ENCODE measurements around the gene SEMA3B.

Gene SEMA3B

GRCh38 chr3:50324351-50325112, 55.6 kb downstream of the SEMA3B start:
- no peak overlapping the region for H3K4me3 ChIP-seq (ENCODE audit: low read depth, low read length)
- peak; percentile 87 for DNase-seq (ENCODE audit: low read depth)
- TF ChIP-seq, protein P1, sequence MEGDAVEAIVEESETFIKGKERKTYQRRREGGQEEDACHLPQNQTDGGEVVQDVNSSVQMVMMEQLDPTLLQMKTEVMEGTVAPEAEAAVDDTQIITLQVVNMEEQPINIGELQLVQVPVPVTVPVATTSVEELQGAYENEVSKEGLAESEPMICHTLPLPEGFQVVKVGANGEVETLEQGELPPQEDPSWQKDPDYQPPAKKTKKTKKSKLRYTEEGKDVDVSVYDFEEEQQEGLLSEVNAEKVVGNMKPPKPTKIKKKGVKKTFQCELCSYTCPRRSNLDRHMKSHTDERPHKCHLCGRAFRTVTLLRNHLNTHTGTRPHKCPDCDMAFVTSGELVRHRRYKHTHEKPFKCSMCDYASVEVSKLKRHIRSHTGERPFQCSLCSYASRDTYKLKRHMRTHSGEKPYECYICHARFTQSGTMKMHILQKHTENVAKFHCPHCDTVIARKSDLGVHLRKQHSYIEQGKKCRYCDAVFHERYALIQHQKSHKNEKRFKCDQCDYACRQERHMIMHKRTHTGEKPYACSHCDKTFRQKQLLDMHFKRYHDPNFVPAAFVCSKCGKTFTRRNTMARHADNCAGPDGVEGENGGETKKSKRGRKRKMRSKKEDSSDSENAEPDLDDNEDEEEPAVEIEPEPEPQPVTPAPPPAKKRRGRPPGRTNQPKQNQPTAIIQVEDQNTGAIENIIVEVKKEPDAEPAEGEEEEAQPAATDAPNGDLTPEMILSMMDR (conservative IDR thresholded peaks at IDR 0.05; ENCODE audit: low read depth, low read length) = peak; percentile 93

DNA sequence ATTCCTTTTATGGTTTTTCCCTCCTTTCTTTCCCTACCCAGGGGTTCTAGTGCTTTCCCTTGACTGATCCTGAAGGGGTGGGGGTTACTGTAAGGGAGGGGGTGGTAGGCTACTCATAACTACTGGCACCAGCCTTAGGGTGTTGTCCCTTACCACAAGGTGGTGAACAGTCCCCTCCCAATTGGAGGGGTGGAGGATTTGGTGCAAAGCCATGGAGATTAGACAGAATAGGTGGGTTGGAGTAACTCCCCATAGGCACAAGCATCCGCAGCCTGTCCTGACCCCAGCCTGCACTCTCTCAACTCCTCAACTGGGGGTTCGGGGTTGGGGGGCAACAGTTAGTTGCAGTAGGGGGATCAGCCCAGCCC, 56.1 kb downstream of the SEMA3B start:
- no peak overlapping the region for H3K4me3 ChIP-seq (ENCODE audit: low read depth, low read length)
- TF ChIP-seq, protein P1 (conservative IDR thresholded peaks at IDR 0.05; ENCODE audit: low read depth, low read length) = no peak
- DNase-seq (ENCODE audit: low read depth) = no peak

DNA sequence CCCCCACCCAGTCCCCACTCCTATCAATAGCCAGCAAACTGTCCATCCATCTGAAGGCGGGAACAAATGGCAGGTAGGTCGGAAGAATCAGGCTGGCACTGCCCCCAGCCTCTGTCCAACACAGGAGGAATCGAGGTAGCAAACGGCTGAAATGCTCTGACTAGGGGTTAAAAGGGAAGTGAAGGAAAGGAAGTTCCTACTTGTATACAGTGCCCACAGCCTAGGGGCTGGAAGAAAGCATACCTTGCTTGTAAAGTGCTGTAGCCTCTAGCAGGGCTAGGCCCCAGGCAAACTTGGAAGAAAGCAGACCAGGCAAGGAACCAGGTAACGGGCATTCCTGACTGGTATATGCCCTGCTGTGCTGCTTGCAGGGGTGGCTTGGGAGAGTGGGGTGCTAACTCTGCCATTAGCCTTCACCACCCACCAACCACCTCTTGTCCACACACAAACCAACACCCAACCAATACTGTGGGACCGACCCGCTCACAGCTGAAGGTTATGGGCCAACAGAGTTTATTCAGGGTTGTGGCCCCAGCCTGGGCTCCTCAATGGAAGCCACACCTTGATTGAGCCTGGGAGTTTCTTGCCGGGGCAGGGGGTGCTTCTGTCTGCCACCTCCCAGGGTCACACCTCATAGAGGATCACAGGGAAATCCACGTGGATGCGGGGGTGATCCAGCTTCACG, 56.7 kb downstream of the SEMA3B start:
- no peak for DNase-seq (ENCODE audit: low read depth)
- TF ChIP-seq, protein P1 (conservative IDR thresholded peaks at IDR 0.05; ENCODE audit: low read depth, low read length) = no peak
- H3K4me3 ChIP-seq (ENCODE audit: low read depth, low read length) = no peak overlapping the region

- TF ChIP-seq, protein P1 (conservative IDR thresholded peaks at IDR 0.05; ENCODE audit: low read depth, low read length) = no peak
- no peak for DNase-seq (ENCODE audit: low read depth)
- no peak overlapping the region for H3K4me3 ChIP-seq (ENCODE audit: low read depth, low read length)
Observed at GRCh38 chr3:50326182-50326541, 57.2 kb downstream of the SEMA3B start.

DNA sequence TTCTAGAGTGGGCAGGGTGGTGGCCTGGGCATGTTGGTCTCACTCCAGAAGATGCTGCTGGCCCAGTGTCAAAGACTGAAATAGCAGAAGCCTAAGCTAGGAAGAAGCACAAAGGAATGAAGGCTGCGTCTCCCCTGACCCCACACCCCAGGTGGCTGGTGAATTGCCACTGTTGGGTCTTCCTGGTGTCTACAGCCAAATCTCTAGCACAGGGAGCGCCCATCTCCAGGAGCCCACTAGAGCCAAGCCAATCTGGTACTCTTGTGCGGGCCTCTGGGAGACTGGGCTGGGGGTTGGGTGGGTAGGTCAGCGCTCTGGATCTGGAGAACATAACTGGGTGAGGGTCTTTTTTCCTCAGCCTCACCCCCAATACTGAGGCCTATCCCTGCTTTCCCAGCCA, 58.2 kb downstream of the SEMA3B start:
- H3K4me3 ChIP-seq (ENCODE audit: low read depth, low read length) = peak overlapping the region; percentile 83
- TF ChIP-seq, protein P1 (conservative IDR thresholded peaks at IDR 0.05; ENCODE audit: low read depth, low read length) = no peak
- no peak for DNase-seq (ENCODE audit: low read depth)
